ENCODE results near the gene GP1BB. TPM values are rescaled to one million over a fixed set of nuclear protein-coding genes. Genes with fewer than 3 reads are reported as not detected.

Gene GP1BB
- total RNA-seq, result 0.52 and 0.79 TPM in 2 replicates

DNA sequence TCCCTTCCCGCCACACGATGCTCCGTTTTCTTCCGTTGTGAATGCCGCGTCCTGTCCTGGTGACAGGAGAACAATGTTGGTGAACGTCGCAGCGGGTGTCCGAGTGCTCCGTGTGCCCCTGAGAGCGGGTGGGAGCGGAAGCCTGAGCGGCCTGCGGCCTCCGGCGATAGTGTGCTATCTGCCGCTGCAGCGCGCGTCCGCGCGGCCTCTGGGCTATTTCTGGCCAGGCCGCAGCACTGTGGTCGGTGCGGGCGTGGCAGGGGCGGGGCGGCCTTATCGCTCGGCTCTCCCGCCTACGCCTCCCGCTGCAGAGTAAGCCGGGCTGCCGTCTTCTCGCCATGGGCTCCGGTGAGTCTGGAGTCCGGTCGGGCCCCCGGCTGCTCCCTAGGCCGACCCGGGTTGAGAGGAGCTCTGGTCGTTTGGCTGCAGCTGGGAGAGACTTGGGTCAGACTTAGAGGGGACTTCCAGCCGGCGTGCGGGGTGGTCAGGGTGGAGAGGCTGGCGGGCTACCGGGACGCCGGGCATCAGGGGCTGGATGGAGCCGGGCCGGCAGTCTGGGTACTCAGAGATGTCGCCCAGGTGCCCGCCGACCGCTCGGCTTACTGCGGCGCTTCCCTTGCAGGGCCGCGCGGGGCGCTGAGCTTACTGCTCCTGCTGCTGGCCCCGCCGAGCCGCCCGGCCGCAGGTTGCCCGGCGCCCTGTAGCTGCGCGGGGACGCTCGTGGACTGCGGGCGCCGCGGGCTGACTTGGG is at the start of gene GP1BB:
TSS of gene GP1BB (plus strand) at position 308 of the 751 bp plus-strand sequence. CDS start at position 339, 31 bp downstream.

DNA sequence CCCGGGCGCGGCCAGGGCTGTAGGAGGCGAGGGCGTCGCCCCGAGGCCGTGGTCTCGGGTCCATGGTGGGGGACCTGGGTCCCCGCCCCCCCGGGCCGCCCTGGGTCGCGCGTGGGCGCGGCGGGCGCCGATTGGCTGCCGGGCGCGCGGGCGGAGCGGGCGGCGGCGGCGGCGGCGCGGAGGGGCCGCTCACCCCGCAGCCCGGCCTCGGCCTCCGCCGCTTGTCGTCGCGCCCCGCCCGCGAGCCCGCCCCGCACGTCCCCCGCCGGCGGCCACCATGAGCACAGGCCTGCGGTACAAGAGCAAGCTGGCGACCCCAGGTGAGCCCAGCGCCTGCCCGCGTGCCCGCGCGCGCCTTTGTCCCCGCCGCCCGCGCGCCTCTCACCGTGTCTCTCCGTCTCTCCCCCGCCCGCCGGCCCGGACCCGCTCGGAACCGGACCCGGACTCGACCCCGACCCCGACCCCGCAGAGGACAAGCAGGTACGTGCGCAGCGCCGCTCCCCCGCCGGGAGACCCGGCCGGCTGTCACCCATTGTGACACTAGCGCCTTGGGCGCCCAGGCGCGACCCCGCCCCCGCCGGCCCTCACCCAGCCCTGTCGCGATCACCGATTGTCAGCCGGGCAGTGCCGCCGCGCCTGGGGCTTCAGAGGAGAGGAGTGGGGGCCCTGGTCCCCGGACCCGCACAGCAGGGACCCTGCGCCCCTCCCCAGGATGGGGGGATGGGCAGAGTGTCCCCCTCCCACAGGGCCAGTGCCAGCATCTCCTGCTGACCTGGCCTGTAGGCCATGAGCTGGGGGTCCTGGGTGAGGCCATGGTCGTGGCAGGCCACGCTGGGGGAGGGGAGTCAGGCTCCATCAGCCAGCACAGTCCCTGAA is 8.8 kb upstream of the GP1BB start, which contains the start of gene SEPTIN5:
TSS of gene SEPTIN5 (plus strand) at position 192 of the 876 bp plus-strand sequence. CDS start at position 278, 86 bp downstream.

DNA sequence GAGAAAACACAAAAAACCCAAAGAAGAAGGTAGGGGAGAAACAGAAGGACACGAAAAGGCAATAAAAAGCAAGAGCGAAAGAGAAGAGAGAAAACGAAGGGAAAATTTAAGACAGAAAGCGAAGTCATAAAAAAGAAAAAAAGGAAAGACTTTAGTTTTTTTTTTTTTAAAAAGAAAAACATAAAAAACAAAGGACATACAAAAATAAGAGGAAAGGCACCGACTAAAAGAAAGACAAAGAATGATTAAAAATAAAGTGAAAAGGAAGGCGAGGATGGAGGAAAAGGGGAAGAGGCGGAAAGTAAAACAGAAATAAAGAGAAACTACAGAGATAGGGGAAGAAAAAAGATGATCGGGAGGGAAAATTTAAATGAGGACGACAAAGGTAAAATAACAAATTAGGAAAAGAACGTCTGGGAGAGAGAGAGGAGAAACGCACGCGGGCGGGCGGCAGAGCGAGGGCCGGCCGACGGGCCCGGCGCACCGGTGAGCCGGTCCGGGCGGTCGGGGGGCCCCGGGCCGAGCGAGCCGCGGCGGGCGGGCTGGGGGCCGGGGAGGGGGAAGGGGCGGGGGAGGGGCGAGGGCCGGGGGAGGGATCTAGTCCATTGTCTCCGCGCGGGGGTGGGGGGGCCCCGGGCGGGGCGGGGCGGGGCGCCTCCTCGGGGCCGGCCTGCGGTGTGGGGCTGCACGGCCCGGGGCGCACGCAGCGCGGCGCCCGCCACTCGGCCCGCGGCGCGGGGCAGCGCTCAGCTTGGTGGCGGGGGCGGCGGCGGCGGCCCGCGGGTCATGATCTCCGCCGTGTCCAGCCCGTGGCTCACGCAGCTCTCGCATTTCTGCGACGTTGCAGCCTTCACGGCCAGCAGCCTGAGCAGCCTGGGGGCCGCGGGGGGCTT is 37.0 kb downstream of the GP1BB start, which contains the start of gene TBX1:
TSS of gene TBX1 (plus strand) at position 721 of the 893 bp plus-strand sequence. CDS start at position 787, 66 bp downstream.

Other genes with a start within 250 kb of the GP1BB start
- 48.2 and 48.3 TPM in 2 replicates for gene UFD1, start 244.3 kb upstream of the GP1BB start, total RNA-seq
- gene CDC45, start 243.6 kb upstream of the GP1BB start, total RNA-seq, result 1.1 and 2.0 TPM in 2 replicates
- 0.43 and 0.63 TPM in 2 replicates for gene CLDN5, start 199.1 kb upstream of the GP1BB start, total RNA-seq
- gene SEPTIN5, start 9.0 kb upstream of the GP1BB start, total RNA-seq, result 16.9 and 51.3 TPM in 2 replicates
- gene TBX1, start 37.2 kb downstream of the GP1BB start, total RNA-seq, result 0.32 TPM in 1 of 2 replicates, not detected in the other
- 4.2 and 4.3 TPM in 2 replicates for gene GNB1L, start 131.3 kb downstream of the GP1BB start, total RNA-seq
- gene RTL10, start 131.3 kb downstream of the GP1BB start, total RNA-seq, result 3.6 and 5.1 TPM in 2 replicates
- 131 and 234 TPM in 2 replicates for gene COMT, start 218.2 kb downstream of the GP1BB start, total RNA-seq
- 18.6 and 21.9 TPM in 2 replicates for gene TXNRD2, start 218.3 kb downstream of the GP1BB start, total RNA-seq

All from bronchial smooth muscle cell (primary cell).